GM13977 (cell line): Measurements from ENCODE around the gene ADCY5.

Experiments used
- DNase-seq: peaks from one replicate; pipeline ENCODE4 v3.0.0; 2012; ENCODE audit warnings: low spot score
- in situ Hi-C: fragments of 300-500 bp; cut with MboI; formaldehyde crosslinking; loops from one replicate; pipeline ENCODE4 v1.12.0; 2022; ENCODE audit warnings: low sequenced_read_pairs, low pct_unique_long_range_greater_than_20kb, mixed read lengths, inconsistent platforms; ENCODE audit not compliant: unreplicated experiment
- TF ChIP-seq, protein P1 (sequence below): IDR thresholded peaks from 2 replicates; pipeline ENCODE4 v1.5.1; 2012; ENCODE audit warnings: mild to moderate bottlenecking, control low read depth; ENCODE audit not compliant: insufficient read depth; ENCODE audit errors: extremely low read depth, missing control alignments

The ADCY5 gene

DNA sequence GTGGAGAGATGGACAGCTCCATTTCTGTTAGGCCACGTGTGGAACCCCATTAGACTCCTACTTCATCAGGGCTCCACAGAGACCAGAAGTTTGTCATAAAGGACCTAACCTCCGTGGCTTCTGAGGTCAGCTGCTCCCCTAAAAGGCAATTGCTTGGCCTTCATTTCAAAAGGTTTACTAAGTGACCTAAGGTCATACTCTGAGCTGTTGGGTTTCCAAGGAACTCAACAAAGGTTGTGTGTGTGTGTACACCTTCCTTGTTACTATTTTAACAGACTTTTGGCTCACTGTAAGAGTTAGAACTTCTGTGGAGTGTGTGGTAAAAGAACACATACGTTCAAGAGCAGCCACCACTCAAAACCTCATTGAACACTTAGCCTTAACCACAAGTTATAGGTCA lies 173.2 kb downstream of the ADCY5 start:
- no peak for DNase-seq
- in situ Hi-C loops: no loop called here

GRCh38 chr3:123272547-123272946 lies 176.3 kb downstream of the ADCY5 start:
- in situ Hi-C loops: no loop called here
- TF ChIP-seq, protein P1, sequence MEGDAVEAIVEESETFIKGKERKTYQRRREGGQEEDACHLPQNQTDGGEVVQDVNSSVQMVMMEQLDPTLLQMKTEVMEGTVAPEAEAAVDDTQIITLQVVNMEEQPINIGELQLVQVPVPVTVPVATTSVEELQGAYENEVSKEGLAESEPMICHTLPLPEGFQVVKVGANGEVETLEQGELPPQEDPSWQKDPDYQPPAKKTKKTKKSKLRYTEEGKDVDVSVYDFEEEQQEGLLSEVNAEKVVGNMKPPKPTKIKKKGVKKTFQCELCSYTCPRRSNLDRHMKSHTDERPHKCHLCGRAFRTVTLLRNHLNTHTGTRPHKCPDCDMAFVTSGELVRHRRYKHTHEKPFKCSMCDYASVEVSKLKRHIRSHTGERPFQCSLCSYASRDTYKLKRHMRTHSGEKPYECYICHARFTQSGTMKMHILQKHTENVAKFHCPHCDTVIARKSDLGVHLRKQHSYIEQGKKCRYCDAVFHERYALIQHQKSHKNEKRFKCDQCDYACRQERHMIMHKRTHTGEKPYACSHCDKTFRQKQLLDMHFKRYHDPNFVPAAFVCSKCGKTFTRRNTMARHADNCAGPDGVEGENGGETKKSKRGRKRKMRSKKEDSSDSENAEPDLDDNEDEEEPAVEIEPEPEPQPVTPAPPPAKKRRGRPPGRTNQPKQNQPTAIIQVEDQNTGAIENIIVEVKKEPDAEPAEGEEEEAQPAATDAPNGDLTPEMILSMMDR: no peak
- no peak for DNase-seq

More for the DNA sequence above, 173.2 kb downstream of the ADCY5 start:
- TF ChIP-seq, protein P1: no peak

GRCh38 chr3:123271466-123272159 lies 177.3 kb downstream of the ADCY5 start:
- in situ Hi-C loops: no loop called here
- TF ChIP-seq, protein P1: no peak
- no peak for DNase-seq

DNA sequence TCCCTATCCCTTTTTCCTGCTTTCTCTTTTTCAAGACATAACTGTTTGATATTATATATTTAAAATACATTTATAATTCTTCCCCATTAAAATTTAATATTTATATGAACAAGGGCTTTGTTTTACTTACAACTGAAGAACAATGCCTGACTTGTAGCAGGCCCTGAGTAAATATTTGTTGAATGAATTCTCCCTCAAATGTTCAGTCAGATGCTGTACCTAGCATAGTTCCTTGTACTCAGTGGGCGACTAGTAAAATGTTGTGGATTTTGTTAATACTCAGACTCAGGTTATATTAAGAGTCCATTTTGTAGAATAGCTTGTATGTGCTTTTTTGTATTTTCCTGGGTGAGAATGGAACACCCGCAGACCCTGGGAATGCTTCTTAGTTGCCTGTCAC lies 178.1 kb downstream of the ADCY5 start:
- TF ChIP-seq, protein P1: no peak
- in situ Hi-C loops: no loop called here
- DNase-seq: no peak

DNA sequence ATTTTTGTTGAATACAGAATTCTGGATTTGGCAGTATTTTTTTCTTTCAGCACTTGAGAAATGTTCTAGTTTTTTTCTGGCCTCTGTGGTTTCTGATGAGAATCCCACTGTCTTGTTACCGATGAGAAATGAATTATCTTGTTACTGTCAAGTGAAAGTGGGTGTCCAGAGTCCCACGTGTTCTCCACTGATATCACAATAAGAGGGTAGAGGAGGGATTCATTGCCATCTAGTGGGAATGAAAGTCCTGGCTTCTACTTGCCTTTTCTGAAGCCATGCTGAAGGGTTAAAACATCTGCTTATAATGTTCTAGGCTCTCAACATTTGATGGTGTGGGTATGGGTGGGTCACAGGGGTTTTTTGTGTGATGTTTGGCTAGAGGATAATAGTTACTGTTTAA lies 181.1 kb downstream of the ADCY5 start:
- in situ Hi-C loops: no loop called here
- no peak for DNase-seq
- TF ChIP-seq, protein P1: no peak

DNA sequence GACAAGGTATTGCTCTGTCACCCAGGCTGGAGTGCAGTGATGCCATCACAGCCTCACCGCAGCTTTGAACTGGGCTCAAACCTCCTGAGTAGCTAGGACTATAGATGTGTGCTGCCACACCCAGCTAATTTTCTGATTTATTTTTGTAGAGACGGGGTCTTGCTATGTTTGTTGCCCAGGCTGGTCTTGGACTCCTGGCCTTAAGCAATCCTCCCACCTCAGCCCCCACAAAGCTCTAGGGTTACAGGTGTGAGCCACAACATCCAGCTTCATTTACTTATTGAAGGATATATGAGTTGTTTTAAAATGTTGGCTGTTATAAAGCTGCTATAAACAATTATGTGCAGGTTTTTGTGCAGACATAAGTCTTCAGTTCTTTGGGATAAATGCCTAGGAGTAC lies 184.9 kb downstream of the ADCY5 start:
- in situ Hi-C loops: no loop called here
- DNase-seq: no peak
- TF ChIP-seq, protein P1: no peak
